Natural killer cell (primary cell): ENCODE data around the gene SUPT20H. TPM values are rescaled to one million over a fixed set of nuclear protein-coding genes. Genes with fewer than 3 reads are reported as not detected.

Experiments used
- ATAC-seq, 3 donors: fragments of 150-1000 bp in 2 of 3; fragments of 200-7000 bp in 1 of 3; cut with Tn5 transposase; 1 replicate in 1 of 3; 2 replicates in 2 of 3; pipeline ENCODE4 v1.10.0; 2021; ENCODE audit warnings: mild to moderate bottlenecking in 2 of 3, moderate library complexity in 2 of 3
- DNase-seq, 2 donors: peaks; one replicate each; pipeline versions ENCODE4 v3.0.0 to v3.0.0-alpha.2; 2013 to 2021; ENCODE audit warnings: mixed read lengths in 1 of 2
- H3K27ac ChIP-seq: one replicate; pipeline ENCODE4 v1.5.1; 2013; ENCODE audit warnings: mild to moderate bottlenecking, low read length
- H3K27me3 ChIP-seq: one replicate; pipeline ENCODE4 v1.6.1; 2013; ENCODE audit warnings: low read length; ENCODE audit not compliant: control insufficient read depth, insufficient read depth
- H3K36me3 ChIP-seq: one replicate; pipeline ENCODE4 v1.6.1; 2013; ENCODE audit warnings: low read length; ENCODE audit not compliant: control insufficient read depth, insufficient read depth
- H3K4me1 ChIP-seq: one replicate; pipeline ENCODE4 v1.6.1; 2013; ENCODE audit warnings: low read length; ENCODE audit not compliant: control insufficient read depth, insufficient read depth
- H3K4me3 ChIP-seq: one replicate; pipeline ENCODE4 v1.5.1; 2013; ENCODE audit warnings: low read length
- H3K9me3 ChIP-seq: one replicate; pipeline ENCODE4 v1.6.1; 2013; ENCODE audit warnings: low read length; ENCODE audit not compliant: control insufficient read depth, insufficient read depth
- H3K27ac Mint-ChIP-seq, 2 donors: one replicate each; pipeline ENCODE4 v1.8.0; 2022; ENCODE audit warnings: mild to moderate bottlenecking in 2 of 2, mixed read lengths in 2 of 2, moderate library complexity in 1 of 2
- H3K27me3 Mint-ChIP-seq, 2 donors: one replicate each; pipeline ENCODE4 v1.8.0; 2022; ENCODE audit warnings: low read depth in 2 of 2, mixed read lengths in 2 of 2
- H3K36me3 Mint-ChIP-seq: one replicate; pipeline ENCODE4 v1.8.0; 2022; ENCODE audit warnings: mixed read lengths
- H3K4me1 Mint-ChIP-seq, 2 donors: one replicate each; pipeline ENCODE4 v1.8.0; 2022; ENCODE audit warnings: mixed read lengths in 2 of 2
- H3K4me3 Mint-ChIP-seq: one replicate; pipeline ENCODE4 v1.8.0; 2022; ENCODE audit warnings: mild to moderate bottlenecking, moderate library complexity, mixed read lengths
- H3K9me3 Mint-ChIP-seq, 2 donors: one replicate each; pipeline ENCODE4 v1.8.0; 2022; ENCODE audit warnings: mixed read lengths in 2 of 2
- WGBS: methylation state at CpG from one replicate; pipeline ENCODE4 v1.1.7; 2013; ENCODE audit warnings: missing lambda C conversion rate; ENCODE audit not compliant: insufficient coverage; 5-methylcytosine and 5-hydroxymethylcytosine counted together
- intact Hi-C: fragments of 100-400 bp; cut with micrococcal nuclease; formaldehyde crosslinking; loops from one replicate; pipeline ENCODE4 v1.14.2; 2022
- total RNA-seq, 4 donors: library from RNA; stranded (reverse); fragments of 120-200 nt in 1 of 4; gene quantifications; one replicate each; pipeline versions ENCODE4 v1.2.3 to v1.2.4, GENCODE V29; 2013 to 2022
- TF ChIP-seq, protein P1 (sequence below): fragments of 200-600 bp; IDR thresholded peaks from one replicate; pipeline ENCODE4 v1.8.0; 2022; ENCODE audit warnings: antibody characterized with exemption

Gene SUPT20H
- total RNA-seq, 3 donors from 2014 or later (not counting 1 experiment from before 2014, with no cell fraction given), result 59.8 to 84.7 (median 64.6) TPM

GRCh38 chr13:36986462-36987240 is 72.8 kb downstream of the SUPT20H start:
- H3K4me3 Mint-ChIP-seq, result no peak overlapping the region
- no peak overlapping the region for H3K27ac ChIP-seq
- no peaks in the 10 kb centered on the region for H3K9me3 ChIP-seq
- H3K36me3 ChIP-seq, result peaks cover 88% of the 10 kb centered on the region
- no peak overlapping the region for H3K4me3 ChIP-seq
- no peaks in the 10 kb centered on the region for H3K9me3 Mint-ChIP-seq
- WGBS, result 98% methylated on average over 2 of the region's 2 CpGs
- TF ChIP-seq, protein P1, sequence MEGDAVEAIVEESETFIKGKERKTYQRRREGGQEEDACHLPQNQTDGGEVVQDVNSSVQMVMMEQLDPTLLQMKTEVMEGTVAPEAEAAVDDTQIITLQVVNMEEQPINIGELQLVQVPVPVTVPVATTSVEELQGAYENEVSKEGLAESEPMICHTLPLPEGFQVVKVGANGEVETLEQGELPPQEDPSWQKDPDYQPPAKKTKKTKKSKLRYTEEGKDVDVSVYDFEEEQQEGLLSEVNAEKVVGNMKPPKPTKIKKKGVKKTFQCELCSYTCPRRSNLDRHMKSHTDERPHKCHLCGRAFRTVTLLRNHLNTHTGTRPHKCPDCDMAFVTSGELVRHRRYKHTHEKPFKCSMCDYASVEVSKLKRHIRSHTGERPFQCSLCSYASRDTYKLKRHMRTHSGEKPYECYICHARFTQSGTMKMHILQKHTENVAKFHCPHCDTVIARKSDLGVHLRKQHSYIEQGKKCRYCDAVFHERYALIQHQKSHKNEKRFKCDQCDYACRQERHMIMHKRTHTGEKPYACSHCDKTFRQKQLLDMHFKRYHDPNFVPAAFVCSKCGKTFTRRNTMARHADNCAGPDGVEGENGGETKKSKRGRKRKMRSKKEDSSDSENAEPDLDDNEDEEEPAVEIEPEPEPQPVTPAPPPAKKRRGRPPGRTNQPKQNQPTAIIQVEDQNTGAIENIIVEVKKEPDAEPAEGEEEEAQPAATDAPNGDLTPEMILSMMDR, result no peak
- ATAC-seq (no peak), DNase-seq (no peak)
- no peaks in the 10 kb centered on the region for H3K27me3 ChIP-seq
- no peaks in the 10 kb centered on the region for H3K4me1 ChIP-seq
- H3K4me1 Mint-ChIP-seq, result peaks cover 5% of the 10 kb centered on the region in 2 donors
- no peaks in the 10 kb centered on the region for H3K27me3 Mint-ChIP-seq
- intact Hi-C loops, result no loop called here
- H3K36me3 Mint-ChIP-seq, result peaks cover 22% of the 10 kb centered on the region
- H3K27ac Mint-ChIP-seq, result peak overlapping the region in 1 of 2 donors; percentile 12

- Histone ChIP-seq H3K9me3 (no peaks in the 10 kb centered on the region), H3K36me3 (peaks cover 52% of the 10 kb centered on the region), H3K27ac (no peak overlapping the region), H3K27me3 (no peaks in the 10 kb centered on the region), H3K4me1 (no peaks in the 10 kb centered on the region), H3K4me3 (no peak overlapping the region)
- DNase-seq (peak in 1 of 2 donors; percentile 26), ATAC-seq (no peak)
- intact Hi-C loops, result loop anchor here (5.0 kb wide), 1 partner anchor 559 kb away; no protein-coding TSS in a partner anchor
- peak overlapping the region; percentile 6 to 40 for H3K27ac Mint-ChIP-seq
- no peaks in the 10 kb centered on the region for H3K27me3 Mint-ChIP-seq
- TF ChIP-seq, protein P1, result no peak
- peaks cover 0 to 4% of the 10 kb centered on the region in 2 donors for H3K4me1 Mint-ChIP-seq
- no peaks in the 10 kb centered on the region for H3K9me3 Mint-ChIP-seq
- peaks cover 5% of the 10 kb centered on the region for H3K36me3 Mint-ChIP-seq
- no peak overlapping the region for H3K4me3 Mint-ChIP-seq
- WGBS, result 96% methylated on average over 2 of the region's 6 CpGs
Observed at GRCh38 chr13:36981156-36981743, 78.2 kb downstream of the SUPT20H start.

DNA sequence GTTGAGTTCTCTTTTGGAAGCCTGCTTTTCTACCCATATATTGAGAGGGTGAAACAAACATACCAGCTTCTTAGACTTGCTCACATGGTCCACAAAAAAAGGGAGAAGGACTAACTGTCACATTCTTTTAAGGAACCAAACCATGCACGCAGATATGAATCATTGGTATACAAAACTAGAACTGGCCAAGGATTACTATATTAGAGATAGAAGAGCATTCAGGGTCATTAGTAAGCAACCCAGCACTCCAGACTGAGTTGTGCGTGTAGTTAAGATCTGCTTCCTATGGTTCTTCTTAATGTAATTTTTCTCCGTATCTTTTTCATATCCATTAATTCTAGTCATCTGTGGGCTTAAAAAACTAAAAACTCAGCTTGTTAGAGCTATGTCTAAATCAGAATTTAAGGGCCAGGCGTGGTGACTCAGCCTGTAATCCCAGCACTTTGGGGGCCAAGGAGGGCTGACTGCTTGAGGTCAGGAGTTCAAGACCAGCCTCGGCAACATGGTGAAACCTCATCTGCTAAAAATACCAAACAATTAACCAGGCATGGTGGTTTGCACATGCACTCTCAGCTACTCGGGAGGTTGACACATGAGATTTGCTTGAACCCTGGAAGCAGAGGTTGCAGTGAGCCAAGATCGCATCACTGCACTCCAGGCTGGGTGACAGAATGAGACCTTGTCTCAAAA is 80.0 kb downstream of the SUPT20H start:
- intact Hi-C loops, result loop anchor here (5.0 kb wide), 1 partner anchor 557 kb away; no protein-coding TSS in a partner anchor
- WGBS, result 93% methylated on average over 6 of the region's 7 CpGs
- H3K4me1 ChIP-seq, result no peaks in the 10 kb centered on the region
- H3K27ac Mint-ChIP-seq, result no peak overlapping the region
- H3K27me3 Mint-ChIP-seq, result no peaks in the 10 kb centered on the region
- no peak overlapping the region for H3K4me3 Mint-ChIP-seq
- H3K9me3 Mint-ChIP-seq, result peaks cover 0 to 2% of the 10 kb centered on the region in 2 donors
- TF ChIP-seq, protein P1, result no peak
- H3K4me3 ChIP-seq, result no peak overlapping the region
- no peak overlapping the region for H3K27ac ChIP-seq
- ATAC-seq, result no peak
- peaks cover 13% of the 10 kb centered on the region for H3K36me3 Mint-ChIP-seq
- H3K36me3 ChIP-seq, result peaks cover 50% of the 10 kb centered on the region
- no peaks in the 10 kb centered on the region for H3K9me3 ChIP-seq
- peaks cover 0 to 4% of the 10 kb centered on the region in 2 donors for H3K4me1 Mint-ChIP-seq
- DNase-seq, result no peak
- H3K27me3 ChIP-seq, result no peaks in the 10 kb centered on the region
